ENCODE results near the gene CRTAC1.

DNA sequence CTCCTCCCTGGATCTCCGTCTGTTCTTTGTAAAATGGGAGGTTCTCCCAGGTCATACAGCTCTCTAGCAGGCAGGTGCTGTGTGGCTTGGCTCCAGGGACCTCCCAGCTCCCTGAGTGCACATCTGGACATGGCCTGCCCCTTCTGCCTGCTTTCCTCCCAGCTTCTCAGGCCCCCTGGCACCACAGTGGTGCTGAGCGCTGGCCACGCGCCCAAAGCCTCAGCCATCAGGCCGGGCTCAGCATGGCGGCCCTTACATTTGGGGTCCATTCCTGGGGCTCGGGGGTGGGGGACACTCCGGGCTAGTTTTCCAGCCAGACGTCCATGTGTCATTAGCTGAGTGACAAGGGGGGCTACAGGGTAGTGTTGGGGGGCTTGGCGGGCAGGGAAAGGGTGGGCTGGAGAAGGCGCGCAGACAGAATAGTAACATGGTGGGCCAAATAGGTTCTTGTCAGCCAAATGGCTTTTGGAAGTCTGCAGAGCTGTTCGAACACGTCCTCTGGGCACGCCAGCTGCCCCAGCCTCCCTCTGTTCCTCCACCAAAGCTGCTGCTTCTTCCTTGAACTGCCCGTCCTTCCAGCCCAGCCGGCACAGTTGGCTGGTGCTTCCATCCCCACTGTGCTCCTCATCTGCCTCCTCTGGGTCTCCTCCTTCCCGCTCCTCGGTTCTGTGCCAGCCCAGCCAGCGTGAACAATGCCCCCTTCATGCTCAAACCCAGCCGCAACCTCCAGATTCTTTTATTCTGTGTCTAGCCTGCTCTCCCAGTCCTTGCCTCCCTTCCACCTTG is 114.9 kb downstream of the CRTAC1 start:
- peak; percentile 26 for TF ChIP-seq EZH2 (IDR thresholded peaks at IDR 0.05; ENCODE audit: low read length)
- TF ChIP-seq, protein P1, sequence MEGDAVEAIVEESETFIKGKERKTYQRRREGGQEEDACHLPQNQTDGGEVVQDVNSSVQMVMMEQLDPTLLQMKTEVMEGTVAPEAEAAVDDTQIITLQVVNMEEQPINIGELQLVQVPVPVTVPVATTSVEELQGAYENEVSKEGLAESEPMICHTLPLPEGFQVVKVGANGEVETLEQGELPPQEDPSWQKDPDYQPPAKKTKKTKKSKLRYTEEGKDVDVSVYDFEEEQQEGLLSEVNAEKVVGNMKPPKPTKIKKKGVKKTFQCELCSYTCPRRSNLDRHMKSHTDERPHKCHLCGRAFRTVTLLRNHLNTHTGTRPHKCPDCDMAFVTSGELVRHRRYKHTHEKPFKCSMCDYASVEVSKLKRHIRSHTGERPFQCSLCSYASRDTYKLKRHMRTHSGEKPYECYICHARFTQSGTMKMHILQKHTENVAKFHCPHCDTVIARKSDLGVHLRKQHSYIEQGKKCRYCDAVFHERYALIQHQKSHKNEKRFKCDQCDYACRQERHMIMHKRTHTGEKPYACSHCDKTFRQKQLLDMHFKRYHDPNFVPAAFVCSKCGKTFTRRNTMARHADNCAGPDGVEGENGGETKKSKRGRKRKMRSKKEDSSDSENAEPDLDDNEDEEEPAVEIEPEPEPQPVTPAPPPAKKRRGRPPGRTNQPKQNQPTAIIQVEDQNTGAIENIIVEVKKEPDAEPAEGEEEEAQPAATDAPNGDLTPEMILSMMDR (optimal IDR thresholded peaks at IDR 0.05 in 1 of 3, IDR thresholded peaks at IDR 0.05 in 1 of 3, conservative IDR thresholded peaks at IDR 0.05 in 1 of 3; ENCODE audit: extremely low read depth in 1 of 3, insufficient read depth in 2 of 3, low read length in 3 of 3), result no peak

Measured in keratinocyte (primary cell).